GM19372 (cell line): ENCODE data around the gene PCAT6.
A peak's percentile ranks its signal among the peaks of the same experiment; 100 is the strongest.
"Not testable (repeated sequence)": the region's sequence is repeated elsewhere in the genome, so short reads cannot be mapped to it uniquely, and the experiment has no call there.

Source experiments
- ATAC-seq: cut with Tn5 transposase; IDR thresholded peaks from one replicate; pipeline ENCODE4 v1.9.1; 2021; ENCODE audit warnings: mild to moderate bottlenecking, low read depth, moderate library complexity; ENCODE audit not compliant: unreplicated experiment

The PCAT6 gene

GRCh38 chr1:202806845-202807450 lies 3.8 kb upstream of the PCAT6 start:
- no peak for ATAC-seq

GRCh38 chr1:202807451-202807925 lies 3.3 kb upstream of the PCAT6 start:
- ATAC-seq: no peak

GRCh38 chr1:202807926-202808757 lies 2.6 kb upstream of the PCAT6 start, which contains the start of gene KDM5B:
KDM5B (minus strand) TSS chr1:202808421; CDS start chr1:202808305, 116 bp downstream.
- no peak for ATAC-seq

- no peak for ATAC-seq
Observed at GRCh38 chr1:202809597-202810159, 1.1 kb upstream of the PCAT6 start.

GRCh38 chr1:202810193-202810614 lies 550 bp upstream of the PCAT6 start:
- ATAC-seq: no peak

GRCh38 chr1:202811296-202812175 lies 782 bp downstream of the PCAT6 start:
- ATAC-seq: peak; percentile 9

- no peak for ATAC-seq
Observed at GRCh38 chr1:202812176-202813026, 1.6 kb downstream of the PCAT6 start.

GRCh38 chr1:202815120-202815519 lies 4.4 kb downstream of the PCAT6 start:
- no peak for ATAC-seq

GRCh38 chr1:202818819-202819218 lies 8.1 kb downstream of the PCAT6 start:
- no peak for ATAC-seq

- ATAC-seq: no peak
Observed at GRCh38 chr1:202821467-202821866, 10.7 kb downstream of the PCAT6 start.

- no peak for ATAC-seq
Observed at GRCh38 chr1:202825748-202826147, 15.0 kb downstream of the PCAT6 start.

GRCh38 chr1:202829223-202829622 lies 18.5 kb downstream of the PCAT6 start:
- ATAC-seq: not testable (repeated sequence)

GRCh38 chr1:202831906-202832305 lies 21.2 kb downstream of the PCAT6 start:
- no peak for ATAC-seq

GRCh38 chr1:202834771-202835547 lies 24.2 kb downstream of the PCAT6 start:
- ATAC-seq: no peak

GRCh38 chr1:202835548-202836072 lies 24.9 kb downstream of the PCAT6 start:
- no peak for ATAC-seq

- ATAC-seq: no peak
Observed at GRCh38 chr1:202836623-202837403, 26.1 kb downstream of the PCAT6 start.

- no peak for ATAC-seq
Observed at GRCh38 chr1:202837746-202838262, 27.1 kb downstream of the PCAT6 start.

GRCh38 chr1:202843081-202843480 lies 32.3 kb downstream of the PCAT6 start:
- no peak for ATAC-seq
